NCI-H146 treated with DMSO at 0.1 percent for 48 hours (cell line): ENCODE results near the gene MOB3C.

ENCODE experiments used
- DNase-seq: peaks from one replicate; lab custom pipeline; 2025; ENCODE audit not compliant: unreplicated experiment; lab: John Stamatoyannopoulos, UW

The MOB3C gene

GRCh38 chr1:46607345-46608130, 9.1 kb downstream of the MOB3C start:
- no peak for DNase-seq

DNA sequence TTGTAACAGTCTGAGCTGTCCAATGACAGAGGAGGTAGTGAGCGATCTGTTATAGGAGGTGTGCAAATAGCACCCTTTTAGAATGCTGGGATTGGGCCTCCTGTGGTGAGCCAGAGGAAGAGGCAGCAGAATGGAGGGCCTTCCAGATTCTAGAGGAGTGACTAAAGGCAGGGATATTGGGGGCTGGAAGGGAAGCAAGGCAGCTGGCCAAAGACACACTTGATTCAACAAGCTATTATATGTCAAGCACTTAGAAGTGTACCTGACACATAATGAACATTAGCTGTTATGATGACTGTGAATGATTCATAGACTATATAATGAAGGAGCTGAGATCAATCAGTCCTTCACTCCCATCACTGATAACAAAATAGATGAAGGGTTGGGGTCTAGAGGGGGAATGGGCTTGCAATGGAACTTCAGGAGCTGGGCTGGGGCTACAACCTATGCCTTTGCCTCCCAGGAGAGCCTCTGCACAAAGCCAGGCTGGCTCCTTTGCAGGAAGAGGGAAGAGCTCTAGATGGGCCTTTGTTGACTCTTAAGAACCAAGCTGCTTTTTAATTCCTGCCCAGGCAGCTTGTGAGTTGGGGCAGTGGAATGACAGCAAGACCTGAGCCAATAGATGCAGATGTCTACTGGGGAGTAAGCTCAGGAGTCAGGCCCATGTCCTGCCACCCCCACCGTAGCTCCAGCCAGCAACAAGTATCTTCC, 10.2 kb downstream of the MOB3C start:
- no peak for DNase-seq

- no peak for DNase-seq
These were observed 11.4 kb downstream of the MOB3C start for GRCh38 chr1:46605232-46605631.

GRCh38 chr1:46603858-46604549, 12.6 kb downstream of the MOB3C start, which contains the start of gene MKNK1:
Gene MKNK1, minus strand, starts transcription at chr1:46604268. Its CDS starts 20,941 bp downstream, at chr1:46583327.
- DNase-seq: peak; percentile 88

DNA sequence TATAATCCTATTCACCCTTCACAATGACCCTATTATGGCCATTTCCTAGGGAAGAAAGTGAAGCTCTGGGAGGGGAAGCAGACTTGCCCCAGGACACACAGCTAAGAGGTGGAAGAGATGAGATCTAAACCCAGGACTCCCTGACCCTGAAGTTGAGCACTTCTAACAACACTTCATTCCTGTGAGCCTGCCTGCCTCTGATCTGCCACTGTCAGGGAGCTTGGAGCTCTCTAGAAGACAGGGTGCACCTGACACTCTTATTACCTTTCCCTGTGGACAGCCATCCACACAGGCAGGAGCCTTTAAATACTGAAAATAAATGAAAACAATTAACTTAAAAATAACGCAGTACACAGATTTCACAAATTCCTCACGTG, 13.1 kb downstream of the MOB3C start:
- no peak for DNase-seq

DNA sequence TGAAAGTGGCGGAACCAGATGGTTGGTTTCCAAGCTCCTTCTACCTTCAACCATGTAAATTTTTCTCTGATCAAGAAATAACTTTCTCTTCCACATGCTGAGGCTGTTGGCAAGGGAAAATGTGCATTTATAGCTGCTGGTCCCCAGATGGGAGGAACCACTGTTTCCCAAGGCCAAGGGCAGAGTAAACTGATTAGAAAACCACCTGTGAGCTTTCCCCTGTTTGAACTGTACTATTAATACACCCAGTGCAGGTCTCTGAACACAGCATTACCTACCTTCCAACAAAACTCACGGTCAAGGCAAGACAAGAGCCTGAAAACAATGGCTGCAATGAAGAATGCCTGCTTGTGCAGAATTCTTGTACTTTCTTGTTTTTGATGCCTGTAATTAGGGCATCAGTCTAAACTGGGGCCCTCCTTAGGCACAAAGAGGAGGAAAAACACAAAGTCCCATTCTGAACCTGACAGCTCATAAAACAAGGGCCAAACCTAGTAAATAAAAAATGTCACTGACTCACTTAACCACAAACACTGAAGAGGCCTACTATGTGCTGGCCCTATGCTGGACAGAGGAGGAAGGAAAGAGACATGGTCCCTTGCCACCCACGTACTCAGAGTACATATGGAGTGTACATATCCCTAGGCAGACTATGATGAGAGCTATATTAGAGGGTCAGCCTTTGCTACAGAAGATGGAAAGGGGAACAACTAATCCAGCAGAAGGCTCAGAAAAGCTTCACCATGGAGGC, 15.2 kb downstream of the MOB3C start:
- no peak for DNase-seq

GRCh38 chr1:46599059-46599970, 17.3 kb downstream of the MOB3C start:
- DNase-seq: no peak

DNA sequence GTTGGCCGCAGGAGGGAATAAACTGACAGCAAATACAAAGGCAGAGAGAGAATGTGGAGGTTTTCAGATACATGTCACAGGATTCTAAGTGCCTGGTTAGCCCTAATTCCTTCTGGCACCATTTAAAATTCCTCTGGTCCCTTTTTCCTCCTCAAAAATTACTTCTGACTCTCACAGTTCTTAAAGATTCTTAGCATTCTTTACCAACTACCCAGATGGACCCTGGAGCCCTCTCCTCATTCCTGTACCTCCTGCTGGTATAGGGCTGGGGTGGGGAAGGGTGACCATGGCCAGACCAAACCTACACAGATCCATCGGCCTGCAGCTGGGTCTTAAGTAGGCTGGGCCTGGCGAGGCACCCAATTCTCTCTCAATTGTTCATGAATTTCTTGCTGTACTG, 19.8 kb downstream of the MOB3C start:
- DNase-seq: no peak

GRCh38 chr1:46596036-46596435, 20.6 kb downstream of the MOB3C start:
- no peak for DNase-seq

DNA sequence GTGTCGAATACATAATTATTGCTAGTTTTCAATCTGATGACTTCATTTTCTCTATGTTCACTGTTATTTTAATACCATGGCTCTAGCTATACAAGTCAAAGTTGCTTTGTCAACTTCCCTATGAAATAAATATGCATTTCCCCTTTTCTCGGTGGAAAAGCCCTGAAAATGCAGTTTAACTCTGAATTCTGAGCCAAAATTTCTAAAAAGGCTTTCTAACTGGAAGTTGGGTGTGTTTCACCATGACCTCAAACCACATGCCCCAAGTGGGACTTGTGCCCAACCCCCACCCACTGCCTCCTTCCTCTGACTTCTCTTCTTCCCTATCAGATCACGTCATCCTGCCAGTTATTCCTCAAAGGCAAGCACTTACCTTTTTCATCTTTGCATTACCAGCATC, 21.5 kb downstream of the MOB3C start:
- no peak for DNase-seq

- DNase-seq: no peak
These were observed 22.5 kb downstream of the MOB3C start for GRCh38 chr1:46594063-46594462.

- no peak for DNase-seq
These were observed 23.8 kb downstream of the MOB3C start for GRCh38 chr1:46592823-46593222.

- no peak for DNase-seq
These were observed 27.1 kb downstream of the MOB3C start for GRCh38 chr1:46589529-46589928.

DNA sequence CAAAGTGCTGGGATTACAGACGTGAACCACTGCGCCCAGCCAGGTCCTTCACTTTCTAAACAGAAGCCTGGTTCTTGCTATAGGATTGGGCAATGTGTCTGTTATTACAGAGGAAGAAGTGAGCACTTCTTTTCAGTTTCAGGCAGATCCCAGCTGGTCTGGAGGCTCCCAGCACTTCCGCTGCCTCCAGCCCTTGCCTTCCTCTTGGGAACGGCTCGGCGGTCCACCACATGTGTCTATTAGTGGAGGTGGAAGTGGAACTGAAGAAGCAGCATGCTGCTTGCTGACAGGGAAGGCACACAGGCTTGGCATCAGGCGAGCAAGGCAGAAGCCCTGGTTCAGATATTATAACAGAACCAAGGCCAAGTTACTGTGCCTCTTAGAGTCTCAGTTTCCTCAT, 29.5 kb downstream of the MOB3C start:
- DNase-seq: no peak

- no peak for DNase-seq
These were observed 31.2 kb downstream of the MOB3C start for GRCh38 chr1:46585312-46585938.

DNA sequence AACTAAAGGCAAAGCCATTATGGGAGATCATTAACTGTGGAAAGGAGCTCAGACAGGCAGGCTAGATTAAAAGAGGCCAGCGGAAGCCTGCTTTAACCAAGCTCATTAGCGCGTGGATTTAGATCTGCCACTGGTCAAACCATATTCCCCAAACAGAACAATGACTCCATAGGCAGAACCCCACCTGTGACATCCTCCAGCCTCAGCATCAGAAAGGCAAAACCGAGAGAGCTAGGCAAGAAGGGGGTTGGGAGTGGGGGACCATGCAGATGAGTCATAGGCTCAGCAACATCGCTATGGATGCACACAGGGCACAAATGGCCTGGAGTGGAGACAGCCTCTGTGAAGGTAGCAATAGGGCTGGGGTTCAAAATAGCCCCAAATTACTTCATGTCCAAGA, 33.1 kb downstream of the MOB3C start:
- DNase-seq: no peak

DNA sequence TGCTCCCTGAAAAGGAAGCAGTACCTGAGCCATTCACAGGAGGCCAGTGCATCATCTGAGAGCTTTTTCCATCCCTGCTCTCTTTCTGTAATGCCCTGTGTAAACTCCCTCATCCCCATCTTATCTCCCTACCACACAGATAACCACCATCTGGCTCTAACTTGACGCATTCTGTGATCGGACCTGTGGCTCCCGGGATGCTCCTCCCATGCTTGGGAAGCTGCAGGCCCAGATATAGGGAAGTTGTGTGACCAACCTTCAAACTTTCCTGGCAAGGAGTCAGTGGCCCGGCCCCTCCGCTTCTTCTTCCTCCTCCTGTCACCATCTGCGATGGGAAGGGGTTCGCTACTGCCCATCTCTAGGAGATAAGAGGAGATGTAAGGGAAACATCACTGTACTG, 33.6 kb downstream of the MOB3C start:
- DNase-seq: no peak

DNA sequence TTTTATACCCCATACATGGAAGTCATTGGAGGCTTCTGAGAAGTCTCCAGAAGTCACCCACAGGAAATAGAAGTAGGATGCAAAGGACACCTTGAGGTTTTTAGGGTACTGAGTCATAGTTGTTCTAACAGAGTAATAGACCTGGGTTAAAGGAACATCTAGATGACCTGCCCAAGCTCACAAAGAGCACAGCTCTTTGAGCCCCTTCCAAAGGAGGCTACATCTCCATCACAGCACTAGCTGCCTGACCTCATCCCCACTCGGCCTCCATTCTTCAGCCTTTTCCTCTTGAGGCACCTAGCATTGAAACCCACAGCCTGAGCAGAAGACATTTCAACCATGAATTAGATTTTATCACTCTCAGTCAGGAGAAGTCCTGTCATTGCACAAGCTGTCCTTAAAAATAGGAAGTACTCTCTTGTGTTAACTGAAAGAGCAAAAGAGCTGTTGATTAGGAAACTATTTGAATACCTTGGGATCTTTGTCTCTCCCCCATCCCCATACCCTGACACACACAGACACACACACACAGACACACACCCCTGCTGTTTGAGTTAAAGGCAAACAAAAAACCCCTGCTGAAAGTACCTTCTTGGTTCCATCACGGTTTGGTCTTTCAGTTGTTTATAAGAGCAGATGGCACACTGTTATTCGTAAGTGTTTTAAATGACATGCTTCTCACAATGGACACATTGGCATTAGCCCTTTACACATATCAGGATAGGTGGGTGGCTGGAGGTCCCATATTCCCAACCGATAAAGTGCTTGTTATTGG, 34.7 kb downstream of the MOB3C start:
- DNase-seq: no peak
